HG03025 (cell line): ENCODE data around the gene ZNF787.
A peak's percentile ranks its signal among the peaks of the same experiment; 100 is the strongest.

ENCODE experiments used
- ATAC-seq: cut with Tn5 transposase; IDR thresholded peaks from one replicate; pipeline ENCODE4 v1.9.1; 2021; ENCODE audit warnings: mild to moderate bottlenecking, moderate library complexity; ENCODE audit not compliant: unreplicated experiment, low FRiP score

The ZNF787 gene

DNA sequence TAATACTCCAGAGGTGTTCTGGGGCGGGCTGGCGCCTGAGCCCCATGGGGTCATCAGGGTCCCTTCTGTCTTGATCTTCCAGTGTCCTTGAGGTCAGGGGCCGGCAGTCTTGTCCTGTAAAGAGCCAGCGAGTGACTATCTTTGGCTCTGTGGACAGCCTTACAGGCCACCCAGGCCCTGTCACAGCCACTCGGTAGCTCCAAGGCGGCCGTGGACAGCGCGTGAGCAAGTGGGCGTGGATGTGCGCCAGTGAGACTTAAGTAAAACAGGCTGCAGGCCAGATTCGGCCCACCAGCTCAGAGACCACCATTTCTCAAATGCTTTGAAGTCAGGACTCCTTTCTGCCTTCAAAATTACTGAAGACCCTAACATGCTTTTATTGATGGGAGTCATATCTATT lies 23.7 kb upstream of the ZNF787 start:
- no peak for ATAC-seq

DNA sequence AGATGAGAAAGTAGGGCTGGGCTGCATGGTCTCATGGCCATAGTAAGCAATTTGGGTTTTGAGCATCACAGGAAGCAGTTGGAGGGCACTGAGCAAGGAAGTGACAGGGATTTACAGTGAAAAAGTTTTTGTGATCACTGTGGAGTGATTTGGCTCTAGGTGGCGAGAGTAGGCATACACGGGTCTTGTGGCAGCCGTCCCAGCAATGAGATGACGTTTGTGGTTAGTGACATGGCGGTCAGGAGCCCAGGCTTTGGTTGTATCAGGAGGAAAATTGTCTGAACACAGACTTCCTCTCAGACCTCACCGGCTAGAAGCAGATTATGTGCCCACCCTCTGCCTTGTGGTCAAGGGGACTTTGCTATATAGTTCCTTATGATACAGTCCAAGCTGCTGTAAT lies 23.3 kb upstream of the ZNF787 start:
- ATAC-seq: no peak

DNA sequence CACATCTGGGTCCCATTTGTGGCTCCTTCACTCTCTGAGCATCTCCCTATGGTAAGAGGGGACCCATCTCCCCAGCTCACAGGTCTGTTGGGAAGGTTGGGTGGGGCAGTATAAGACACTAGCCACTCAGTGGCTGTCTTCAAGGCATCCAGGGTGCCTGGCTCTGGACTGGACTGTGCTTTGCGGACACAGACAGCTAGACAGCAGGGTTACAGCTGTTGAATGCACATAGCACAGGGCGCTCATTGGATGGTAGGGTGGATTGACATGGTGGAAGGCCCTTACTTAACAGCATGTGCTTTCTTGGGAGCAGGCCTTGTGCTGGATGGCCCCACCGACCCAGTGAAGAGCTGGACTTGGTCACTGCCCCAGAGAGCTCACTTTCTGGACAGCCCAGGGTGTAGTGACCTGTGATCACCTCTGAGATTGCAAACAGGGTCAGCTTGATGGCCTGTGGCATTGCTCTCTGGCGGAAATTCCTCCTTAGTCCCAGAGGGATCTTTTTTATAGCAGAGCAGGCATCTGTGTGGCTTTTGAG lies 21.9 kb upstream of the ZNF787 start:
- ATAC-seq: no peak

DNA sequence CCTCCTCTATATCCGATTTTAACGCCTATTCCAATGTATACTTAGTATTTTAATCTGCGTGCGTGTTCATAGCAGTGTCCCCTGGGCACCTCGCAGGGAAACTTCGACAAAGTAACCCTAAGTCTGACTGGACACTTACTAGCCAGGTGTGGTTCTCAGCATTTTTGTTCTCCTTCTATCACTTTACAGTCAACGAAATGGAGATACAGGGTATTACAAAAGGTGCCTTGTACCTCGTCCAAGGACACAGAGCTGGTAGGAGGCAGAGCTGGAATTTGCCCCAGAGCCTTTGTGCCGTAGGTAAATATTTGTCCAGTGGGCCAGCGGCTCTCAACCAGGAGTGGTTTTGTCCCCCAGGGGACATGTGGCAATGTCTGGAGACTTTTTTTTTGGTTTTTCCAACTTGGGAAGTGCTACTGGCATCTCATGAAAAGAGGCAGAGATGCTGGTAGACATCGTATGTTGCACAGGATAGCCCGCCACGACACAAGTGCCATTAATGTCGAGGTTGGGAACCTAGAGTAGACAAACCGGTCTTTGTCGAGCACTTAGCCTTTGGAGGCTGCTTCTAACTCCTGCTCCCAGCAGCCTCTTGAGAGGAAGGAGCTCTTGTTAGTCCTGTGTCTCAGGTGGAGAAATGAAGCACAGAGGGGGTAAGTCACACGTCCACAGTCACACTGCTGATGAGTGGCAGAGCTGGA lies 21.1 kb upstream of the ZNF787 start:
- ATAC-seq: no peak

DNA sequence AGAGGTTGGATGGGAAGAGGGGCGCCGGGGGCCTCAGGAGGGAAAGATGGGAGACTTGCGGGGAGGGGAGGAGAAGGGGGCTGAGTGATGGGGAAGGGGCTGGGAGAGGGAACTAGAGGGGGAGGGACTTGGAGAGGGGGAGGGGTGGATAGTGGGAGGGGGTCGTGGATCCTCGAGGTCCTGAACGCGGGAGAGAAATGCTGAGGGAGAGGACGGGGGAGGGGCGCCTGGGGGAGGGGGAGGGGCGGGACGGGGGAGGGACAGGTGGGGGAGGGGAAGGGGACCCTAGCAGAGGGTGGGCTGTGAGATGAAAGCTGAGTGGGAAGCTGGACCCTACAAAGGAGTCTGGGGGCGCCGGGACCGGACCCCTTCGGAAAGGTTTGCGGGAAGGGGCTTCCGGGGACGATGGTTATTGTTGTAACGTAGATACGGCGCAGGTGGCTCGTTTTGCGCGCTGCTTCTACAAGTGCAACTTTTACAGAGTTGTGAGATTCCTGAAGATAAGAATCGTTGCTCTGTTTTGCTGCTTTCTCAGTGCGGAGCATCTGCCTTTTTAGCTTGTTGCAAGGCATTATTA lies 20.4 kb upstream of the ZNF787 start:
- ATAC-seq: no peak

DNA sequence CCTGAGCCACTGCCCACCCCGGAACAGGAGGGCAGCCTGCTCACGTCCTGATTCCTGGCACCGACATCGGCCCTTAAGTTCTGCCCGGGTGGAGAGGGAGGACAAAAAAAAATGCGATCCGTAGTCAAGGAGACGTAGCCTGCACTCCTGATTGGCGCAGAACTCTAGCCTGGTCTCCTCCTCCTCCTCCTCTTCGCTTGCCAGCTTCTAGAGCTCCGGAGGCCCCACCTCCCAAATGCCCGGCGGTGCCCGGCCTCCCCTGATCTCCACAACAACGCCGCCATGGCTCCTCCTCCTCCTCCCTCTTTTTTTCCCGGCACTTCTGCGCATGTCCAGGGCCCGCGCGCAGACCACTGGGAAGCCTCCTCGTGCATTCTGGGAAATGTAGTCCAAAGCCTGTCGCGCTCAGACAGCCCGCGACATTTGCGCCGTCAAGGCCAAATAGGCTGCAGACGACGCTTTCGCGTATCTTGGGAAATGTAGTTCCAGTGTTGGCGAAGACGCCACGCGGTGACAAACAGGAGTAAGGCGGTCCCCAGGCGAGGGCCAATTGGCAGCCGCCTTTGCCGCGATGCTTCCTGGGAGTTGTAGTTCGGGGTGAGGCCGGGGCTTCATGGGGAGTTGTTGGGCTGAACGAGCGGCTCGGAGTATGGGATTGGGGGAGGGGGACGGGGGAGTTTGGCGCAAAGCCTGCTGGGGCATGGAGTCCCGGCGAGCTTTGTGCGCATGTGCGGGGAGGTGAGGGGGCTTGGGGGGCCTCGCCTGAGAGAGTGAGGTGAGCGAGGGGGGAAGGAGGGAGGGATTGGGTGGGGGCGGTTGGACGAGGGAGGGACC lies 19.7 kb upstream of the ZNF787 start, which contains the start of gene ZNF444:
TSS of gene ZNF444 (plus strand) at position 705 of the 834 bp plus-strand sequence. CDS start 5,625 bp downstream, outside the sequence.
- ATAC-seq: peak; percentile 88

DNA sequence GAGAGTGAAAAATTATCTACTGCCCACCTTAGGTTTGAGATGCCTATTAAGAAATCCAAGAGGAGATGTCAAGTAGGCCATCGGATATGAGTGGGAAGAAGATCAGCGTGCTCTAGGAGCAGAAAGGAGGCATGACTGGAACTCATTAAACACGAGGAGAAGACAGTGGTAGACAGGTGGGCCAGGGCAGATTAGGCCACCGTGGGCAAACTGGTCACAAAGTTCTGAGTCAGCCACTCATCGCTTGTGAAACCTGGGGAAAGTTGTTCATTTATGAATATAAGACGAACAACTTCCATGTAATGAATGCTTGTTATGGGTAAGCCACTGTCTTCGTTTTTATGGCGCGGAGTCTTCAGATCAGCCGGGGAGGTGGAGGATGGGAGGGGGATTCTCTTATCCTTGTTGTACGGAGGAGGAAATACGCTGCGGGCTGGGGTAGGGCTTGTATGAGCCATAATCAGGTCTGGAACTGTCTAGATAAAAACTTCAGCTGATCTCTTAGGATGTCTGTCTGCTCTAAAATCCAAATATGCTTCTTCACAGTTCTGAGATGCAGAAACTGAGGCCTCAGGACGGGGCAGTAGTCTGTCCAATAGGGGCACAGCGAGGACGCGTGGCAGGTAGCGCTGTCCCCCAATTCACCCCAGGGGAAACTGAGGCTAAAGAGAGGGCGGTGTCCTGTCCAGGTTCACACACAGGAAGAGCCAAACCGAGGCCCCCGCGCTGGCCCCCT lies 18.9 kb upstream of the ZNF787 start:
- no peak for ATAC-seq

DNA sequence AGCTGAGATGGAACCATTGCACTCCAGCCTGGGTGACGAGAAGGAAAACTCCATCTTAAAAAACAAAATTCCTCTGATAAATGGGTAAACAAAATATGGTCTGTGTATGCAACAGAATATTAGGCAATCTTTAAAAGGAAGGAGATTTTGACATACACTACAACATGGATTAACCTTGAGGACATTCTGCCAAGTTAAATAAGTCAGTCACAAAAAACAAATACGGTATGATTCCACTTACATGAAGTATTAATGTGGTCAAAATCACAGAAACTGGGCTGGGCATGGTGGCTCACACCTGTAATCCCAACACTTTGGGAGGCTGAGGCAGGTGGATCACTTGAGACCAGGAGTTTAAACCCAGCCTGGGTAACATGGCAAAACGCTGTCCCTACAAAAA lies 17.0 kb upstream of the ZNF787 start:
- ATAC-seq: no peak

DNA sequence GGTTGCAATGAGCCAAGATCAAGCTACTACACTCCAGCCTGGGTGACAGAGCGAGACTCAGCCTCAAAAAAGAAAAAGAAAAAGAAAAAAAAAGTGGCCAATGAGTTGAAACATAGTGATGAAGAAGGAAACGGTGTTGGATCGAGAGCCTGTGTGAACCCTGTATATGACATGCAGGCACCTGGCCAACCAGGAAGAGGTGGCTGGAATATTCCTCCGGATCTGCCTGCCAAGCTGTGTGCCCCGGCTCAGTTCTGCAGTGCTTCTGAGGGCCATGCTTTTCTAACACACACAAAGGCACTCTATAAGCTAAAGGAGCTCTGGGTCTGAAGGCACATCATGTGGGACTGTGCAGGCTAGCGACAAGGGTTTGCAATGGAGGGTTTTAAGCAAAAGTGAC lies 16.3 kb upstream of the ZNF787 start:
- ATAC-seq: no peak

DNA sequence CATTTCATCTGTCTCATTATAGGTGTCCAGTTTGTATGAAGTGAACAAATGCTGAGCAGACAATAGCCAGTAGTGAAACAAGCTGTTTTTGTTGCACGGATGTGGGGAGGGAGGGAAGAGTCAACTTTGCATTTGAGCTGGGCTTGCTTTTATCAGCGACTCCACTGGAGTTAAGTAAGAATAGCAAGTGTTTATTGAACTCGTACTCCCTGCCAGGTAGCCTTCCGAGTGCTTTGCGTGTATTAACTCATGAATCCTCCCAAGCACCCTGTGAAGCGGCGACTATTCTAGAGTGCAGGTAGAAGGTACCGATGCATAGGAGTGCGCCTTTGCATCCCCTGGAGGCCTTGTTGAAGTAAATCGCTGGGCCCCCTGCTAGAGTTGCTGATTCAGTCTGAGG lies 15.3 kb upstream of the ZNF787 start:
- ATAC-seq: no peak

DNA sequence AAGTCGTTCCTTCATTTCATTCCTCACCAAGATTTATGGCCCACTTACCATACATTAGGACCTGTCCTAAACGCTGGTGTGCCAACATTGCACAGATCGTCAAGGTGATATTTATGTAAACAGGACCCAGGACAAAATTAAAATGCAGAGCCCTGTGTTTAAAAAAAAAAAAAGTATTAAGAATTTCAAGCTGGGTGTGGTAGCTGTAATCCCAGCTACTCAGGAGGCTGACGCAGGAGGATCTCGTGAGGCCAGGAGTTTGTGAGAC lies 13.5 kb upstream of the ZNF787 start:
- ATAC-seq: no peak

DNA sequence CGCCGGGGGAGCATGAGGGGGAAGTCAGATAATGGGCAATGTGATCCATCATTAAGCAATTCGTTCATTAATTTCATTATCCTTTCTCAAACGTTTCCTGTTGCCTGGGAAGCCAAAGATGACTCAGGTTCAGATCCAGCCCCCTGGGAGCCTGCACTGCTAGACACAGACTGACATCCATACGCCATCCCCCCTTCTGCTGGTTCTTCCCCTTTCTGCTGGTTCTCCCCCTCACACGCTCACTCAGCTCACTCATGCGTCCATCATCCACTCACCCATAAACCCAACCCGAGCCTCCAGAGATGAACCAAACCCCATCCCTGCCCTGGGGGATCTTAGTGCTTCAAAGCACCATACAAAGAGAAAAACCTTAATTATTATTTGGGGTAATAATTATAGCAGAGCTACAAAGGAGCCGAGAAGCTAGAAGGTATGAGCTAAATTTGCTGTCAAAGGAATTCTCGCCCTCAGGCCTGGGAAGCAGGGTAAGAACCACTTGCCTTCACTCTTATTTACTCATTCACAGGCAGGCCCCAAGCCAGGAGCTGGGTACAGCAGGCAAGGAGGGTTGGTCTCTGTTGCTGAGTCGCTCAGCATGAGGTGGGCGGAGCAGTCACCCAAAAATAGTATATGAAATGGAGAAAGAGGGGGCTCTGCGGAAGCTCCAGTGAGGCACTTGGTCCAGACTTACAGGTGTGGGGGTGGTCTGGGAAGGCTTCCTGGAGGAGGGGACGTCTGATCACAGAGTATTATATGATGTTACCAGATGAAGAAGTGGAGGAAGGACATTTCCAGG lies 13.0 kb upstream of the ZNF787 start:
- no peak for ATAC-seq

DNA sequence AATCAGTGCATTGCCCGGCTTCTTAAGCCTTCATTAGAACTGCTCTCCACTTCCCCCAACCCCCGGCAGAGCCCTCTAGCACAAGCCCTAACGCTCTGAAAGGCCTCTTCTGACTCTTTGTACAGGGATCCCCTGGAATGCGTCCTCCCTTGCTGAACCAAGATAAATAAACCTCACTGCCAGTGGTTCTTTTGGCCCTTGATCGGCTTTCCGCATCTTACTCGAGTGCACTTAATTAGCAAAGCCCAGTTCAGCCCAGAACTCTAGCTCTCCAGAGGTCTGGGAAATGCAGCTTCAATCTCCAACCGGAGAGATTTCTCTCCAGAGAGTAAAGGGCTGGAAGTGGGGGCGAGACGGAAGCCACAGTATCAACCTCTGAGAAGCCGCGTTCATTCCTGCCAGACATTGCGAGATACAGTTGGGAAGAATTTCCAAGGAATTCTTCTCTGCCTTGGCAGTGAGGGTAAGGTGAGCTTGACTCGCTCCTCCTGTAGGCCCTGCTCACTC lies 11.3 kb upstream of the ZNF787 start:
- ATAC-seq: no peak

DNA sequence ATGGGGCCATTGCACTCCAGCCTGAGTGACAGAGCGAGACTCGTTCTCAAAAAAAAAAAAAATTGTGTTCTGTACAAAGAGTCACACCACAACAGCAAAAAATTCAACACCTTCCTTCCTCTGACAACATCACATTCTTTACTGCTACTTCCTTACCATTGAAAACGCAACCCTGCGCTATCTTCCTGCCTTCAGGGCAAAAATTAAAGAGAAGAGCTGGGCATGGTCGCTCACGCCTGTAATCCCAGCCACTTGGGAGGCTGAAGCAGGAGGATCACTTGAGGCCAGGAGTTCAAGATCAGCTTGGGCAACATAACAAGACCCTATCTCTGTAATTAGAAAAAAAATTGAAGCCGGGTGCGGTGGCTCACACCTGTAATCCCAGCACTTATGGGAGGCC lies 10.6 kb upstream of the ZNF787 start:
- no peak for ATAC-seq

DNA sequence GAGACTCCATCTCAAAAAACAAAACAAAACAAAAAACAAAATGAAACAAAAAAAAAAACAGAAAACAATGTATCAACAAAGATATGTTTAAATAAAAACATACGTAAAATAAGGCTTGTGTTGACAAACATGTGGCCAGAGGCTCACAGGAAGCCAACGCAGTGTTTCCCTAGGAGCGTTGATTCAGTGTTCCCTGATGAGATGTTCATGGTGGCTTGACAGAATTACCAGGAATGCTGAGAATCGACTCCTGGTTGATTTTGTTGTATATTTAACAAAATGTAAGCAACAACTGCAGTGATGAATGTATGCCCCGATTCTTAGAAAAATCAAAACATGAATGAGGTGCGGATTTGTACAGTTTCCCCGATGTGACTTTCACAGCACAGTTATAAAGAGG lies 8.9 kb upstream of the ZNF787 start:
- ATAC-seq: no peak

DNA sequence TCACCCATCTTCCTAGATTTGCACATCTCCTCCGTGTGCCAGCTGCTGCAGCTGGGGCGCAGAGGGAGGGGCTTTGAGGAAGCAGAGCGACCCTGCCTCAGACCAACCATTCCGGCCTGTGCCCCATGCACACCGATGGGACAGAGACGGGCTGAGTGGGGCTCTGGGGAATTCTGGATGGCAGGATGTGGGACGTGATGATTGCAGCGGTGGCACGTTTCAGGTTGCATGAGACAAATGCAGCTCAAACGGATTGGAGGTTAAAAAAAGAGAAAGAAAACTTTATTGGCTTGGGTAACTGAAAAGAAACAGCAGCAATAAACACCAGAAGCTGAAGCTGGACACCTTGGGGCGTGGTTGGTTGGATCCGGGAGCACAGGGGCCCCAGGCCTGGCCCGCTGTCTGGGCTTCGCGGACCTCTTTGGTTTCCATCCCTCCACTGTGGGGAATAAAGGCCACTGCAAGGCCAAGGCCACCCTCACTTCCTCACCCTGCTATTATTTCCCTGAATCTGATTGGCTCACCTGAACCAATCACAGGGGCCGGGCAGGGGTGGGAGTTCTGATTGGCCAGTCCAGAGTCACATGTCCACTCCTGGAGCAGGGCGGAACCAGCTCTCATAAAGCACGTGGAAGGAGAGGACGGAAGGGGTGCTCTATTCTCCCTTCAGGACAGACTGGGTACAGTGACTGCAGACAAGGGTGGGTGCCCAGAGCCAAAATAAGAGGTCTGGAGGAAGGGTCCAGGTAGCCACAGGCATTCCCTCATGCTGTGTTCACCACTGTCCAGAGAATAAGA lies 6.1 kb upstream of the ZNF787 start:
- no peak for ATAC-seq

DNA sequence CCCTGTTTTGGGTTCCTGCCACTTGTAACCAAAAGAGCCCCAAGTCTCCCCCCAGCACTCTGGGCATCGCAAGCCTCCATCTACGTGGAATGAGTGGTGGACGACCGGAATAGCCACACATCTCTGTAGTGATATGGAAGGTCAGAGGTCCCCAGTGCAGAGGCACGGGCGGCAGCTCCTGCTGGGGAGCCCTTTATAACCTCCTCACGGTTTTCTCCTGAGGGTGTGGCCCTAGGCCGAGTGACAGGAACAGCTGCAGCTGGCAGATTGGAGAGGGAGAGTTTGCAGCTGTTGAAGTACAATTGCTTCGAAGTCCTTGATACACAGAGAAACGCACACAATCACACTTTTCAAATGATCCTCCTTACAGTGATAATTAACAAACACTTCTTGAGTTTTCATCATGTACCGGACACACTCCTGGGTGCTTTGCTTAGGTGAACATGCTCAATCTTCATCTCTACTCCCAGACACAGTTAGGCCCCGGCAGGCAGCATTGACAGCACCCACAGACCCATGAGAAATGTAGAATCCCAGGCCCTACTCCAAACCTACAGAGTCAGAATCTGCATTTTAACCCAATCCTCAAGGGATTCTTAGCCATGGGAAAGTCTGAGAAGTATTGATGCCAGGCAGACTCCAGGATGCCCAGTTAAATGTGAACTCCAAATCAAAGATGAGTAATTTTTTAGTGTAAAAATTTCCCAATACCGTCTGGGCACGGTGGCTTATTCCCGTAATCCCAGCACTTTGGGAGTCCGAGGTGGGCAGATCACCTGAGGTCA lies 4.9 kb upstream of the ZNF787 start:
- ATAC-seq: no peak

DNA sequence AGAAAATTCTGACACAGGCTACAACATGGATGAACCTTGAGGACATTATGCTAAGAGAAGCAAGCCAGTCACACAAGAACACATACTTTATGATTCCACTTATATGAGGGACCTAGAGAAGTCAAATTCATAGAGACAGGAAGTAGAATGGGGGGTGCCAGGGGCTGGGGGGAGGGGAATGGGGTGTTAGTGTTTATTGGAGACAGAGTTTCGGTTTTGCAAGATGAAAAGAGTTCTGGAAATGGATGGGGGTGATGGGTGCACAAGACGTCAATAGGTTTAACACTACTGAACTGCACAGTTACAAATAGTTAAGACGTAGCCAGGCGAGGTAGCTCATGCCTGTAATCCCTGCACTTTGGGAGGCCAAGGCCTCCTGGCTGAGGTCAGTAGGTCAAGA lies 3.5 kb upstream of the ZNF787 start:
- no peak for ATAC-seq
